HepG2 (cell line): ENCODE results near the gene CKS1B. TPM values are rescaled to one million over a fixed set of nuclear protein-coding genes. Genes with fewer than 3 reads are reported as not detected.

Source experiments
- KDM1A ChIP-seq: IDR thresholded peaks from 2 replicates; pipeline ENCODE4 v1.6.1; 2016; ENCODE audit warnings: missing compliant biosample characterization
- MED1 ChIP-seq: sonication (generic); formaldehyde crosslinking; IDR thresholded peaks from 2 replicates; pipeline ENCODE4 v1.4.0; 2020; ENCODE audit warnings: missing genetic modification reagents
- RBM22 ChIP-seq: fragments of 200-400 bp; formaldehyde crosslinking; optimal IDR thresholded peaks from 2 replicates; pipeline ENCODE3; 2017; ENCODE audit warnings: mild to moderate bottlenecking, low read length, moderate library complexity
- RERE ChIP-seq: IDR thresholded peaks from 2 replicates; pipeline ENCODE4 v1.6.1; 2016; ENCODE audit warnings: low read depth, missing genetic modification reagents, missing compliant biosample characterization
- SKIL ChIP-seq: sonication (generic); formaldehyde crosslinking; IDR thresholded peaks from 2 replicates; pipeline ENCODE4 v1.8.0; 2022; ENCODE audit warnings: missing genetic modification reagents, mild to moderate bottlenecking, moderate library complexity, borderline replicate concordance
- ZNF207 ChIP-seq: fragments of 450-650 bp; IDR thresholded peaks from 2 replicates; pipeline ENCODE4 v1.6.1; 2016; ENCODE audit warnings: antibody characterized with exemption, borderline replicate concordance
- ZNF552 ChIP-seq: sonication (generic); formaldehyde crosslinking; IDR thresholded peaks from 2 replicates; pipeline ENCODE4 v1.9.0; 2022; ENCODE audit warnings: missing genetic modification reagents, mild to moderate bottlenecking, borderline replicate concordance
- polyA plus RNA-seq, 8 experiments: library from polyadenylated mRNA; depleted of rRNA in 3 of 8; stranded (reverse) in 7 of 8; unstranded in 1 of 8; fragments of >200 nt; fragmentation: Illumina TruSeq in 4 of 8; extraction: Trizol in 4 of 8; gene quantifications; 2 replicates each; pipeline versions ENCODE4 v1.2.1 to v1.2.3, GENCODE V29; 2011 to 2016; ENCODE audit warnings: low read depth in 4 of 8, missing spikeins in 1 of 8, mixed read lengths in 1 of 8; ENCODE audit not compliant: insufficient read depth in 1 of 8
- total RNA-seq, 5 experiments: library from RNA; depleted of rRNA; stranded (reverse); fragments of >200 nt; fragmentation: Illumina TruSeq; extraction: Trizol; gene quantifications; 2 replicates each; pipeline ENCODE4 v1.2.3, GENCODE V29; 2016; ENCODE audit warnings: low read depth in 1 of 5
- TF ChIP-seq, protein P1 (sequence below): sonication (generic); formaldehyde crosslinking; IDR thresholded peaks from 2 replicates; pipeline ENCODE4 v1.8.0; 2022; ENCODE audit warnings: mild to moderate bottlenecking, missing genetic modification reagents
- TF ChIP-seq, protein P2 (sequence below): sonication (generic); formaldehyde crosslinking; IDR thresholded peaks from 2 replicates; pipeline ENCODE4 v1.8.0; 2022; ENCODE audit warnings: mild to moderate bottlenecking, missing genetic modification reagents, borderline replicate concordance
- TF ChIP-seq, protein P3 (sequence below): sonication (generic); formaldehyde crosslinking; IDR thresholded peaks from 2 replicates; pipeline ENCODE4 v1.8.0; 2022; ENCODE audit warnings: low read depth, missing genetic modification reagents
- TF ChIP-seq, protein P4 (sequence below), 2 experiments: sonication (generic) in 1 of 2; formaldehyde crosslinking in 1 of 2; IDR thresholded peaks; 2 replicates each; pipeline versions ENCODE4 v1.4.0 to v1.6.1; 2018 to 2020; ENCODE audit warnings: missing genetic modification reagents in 2 of 2, borderline replicate concordance in 1 of 2, low read depth in 1 of 2, mild to moderate bottlenecking in 1 of 2, missing biosample characterization in 1 of 2

CKS1B gene
- total and polyA plus RNA-seq, 2 of the 13 experiments (the other 11 are each of a cell fraction or from before 2014, with no cell fraction given): 217 to 222 TPM

DNA sequence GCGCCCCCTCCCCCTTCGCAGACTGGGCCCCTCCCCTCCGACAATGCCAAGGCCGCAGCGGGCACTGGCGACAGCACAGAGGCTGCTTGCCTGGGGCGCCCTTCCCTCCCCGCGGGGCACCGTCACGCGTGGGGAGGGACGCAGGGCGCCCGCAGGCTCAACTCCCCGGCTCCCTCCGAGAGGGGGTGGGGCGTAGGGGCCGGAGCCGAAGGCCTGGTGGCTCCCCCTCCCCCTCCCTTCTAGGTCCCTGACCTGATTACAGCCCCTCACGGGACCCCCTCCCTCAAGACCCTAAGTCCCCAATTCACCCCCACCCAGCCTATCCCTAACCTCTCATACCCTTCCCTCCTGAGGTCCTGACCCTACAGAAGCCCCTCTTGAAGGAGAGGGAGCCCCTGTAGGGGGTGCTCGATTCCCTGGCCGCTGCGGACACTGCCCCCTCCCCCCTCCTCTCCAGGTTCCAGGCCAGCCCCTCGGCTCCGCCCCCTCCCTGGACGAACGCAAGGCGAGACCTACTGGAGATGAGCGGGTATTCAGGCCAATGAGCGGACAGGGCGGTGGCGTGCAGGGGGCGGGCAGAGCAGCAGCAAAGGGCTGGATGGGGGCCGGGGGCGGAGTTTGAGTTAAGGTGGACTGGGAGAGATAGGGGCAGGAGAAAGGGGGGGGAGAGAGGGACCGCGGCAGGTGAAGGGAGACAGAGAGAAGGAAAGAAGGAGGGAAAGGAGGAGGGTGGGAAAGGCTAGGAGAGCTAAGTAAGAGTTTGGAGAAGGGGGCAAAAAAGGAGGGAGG lies 27.4 kb downstream of the CKS1B start (continued):
- TF ChIP-seq, protein P1, sequence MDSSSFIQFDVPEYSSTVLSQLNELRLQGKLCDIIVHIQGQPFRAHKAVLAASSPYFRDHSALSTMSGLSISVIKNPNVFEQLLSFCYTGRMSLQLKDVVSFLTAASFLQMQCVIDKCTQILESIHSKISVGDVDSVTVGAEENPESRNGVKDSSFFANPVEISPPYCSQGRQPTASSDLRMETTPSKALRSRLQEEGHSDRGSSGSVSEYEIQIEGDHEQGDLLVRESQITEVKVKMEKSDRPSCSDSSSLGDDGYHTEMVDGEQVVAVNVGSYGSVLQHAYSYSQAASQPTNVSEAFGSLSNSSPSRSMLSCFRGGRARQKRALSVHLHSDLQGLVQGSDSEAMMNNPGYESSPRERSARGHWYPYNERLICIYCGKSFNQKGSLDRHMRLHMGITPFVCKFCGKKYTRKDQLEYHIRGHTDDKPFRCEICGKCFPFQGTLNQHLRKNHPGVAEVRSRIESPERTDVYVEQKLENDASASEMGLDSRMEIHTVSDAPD: no peak
- TF ChIP-seq, protein P2, sequence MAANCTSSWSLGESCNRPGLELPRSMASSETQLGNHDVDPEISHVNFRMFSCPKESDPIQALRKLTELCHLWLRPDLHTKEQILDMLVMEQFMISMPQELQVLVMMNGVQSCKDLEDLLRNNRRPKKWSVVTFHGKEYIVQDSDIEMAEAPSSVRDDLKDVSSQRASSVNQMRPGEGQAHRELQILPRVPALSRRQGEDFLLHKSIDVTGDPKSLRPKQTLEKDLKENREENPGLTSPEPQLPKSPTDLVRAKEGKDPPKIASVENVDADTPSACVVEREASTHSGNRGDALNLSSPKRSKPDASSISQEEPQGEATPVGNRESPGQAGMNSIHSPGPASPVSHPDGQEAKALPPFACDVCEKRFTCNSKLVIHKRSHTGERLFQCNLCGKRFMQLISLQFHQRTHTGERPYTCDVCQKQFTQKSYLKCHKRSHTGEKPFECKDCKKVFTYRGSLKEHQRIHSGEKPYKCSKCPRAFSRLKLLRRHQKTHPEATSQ (CRISPR knock-in tag): no peak
- TF ChIP-seq RERE: no peak
- TF ChIP-seq, protein P3, sequence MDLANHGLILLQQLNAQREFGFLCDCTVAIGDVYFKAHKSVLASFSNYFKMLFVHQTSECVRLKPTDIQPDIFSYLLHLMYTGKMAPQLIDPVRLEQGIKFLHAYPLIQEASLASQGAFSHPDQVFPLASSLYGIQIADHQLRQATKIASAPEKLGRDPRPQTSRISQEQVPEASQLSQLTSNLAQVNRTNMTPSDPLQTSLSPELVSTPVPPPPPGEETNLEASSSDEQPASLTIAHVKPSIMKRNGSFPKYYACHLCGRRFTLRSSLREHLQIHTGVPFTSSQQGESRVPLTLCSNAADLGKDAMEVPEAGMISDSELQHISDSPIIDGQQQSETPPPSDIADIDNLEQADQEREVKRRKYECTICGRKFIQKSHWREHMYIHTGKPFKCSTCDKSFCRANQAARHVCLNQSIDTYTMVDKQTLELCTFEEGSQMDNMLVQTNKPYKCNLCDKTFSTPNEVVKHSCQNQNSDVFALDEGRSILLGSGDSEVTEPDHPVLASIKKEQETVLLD: no peak
- no peak for TF ChIP-seq SKIL
- TF ChIP-seq, protein P4, sequence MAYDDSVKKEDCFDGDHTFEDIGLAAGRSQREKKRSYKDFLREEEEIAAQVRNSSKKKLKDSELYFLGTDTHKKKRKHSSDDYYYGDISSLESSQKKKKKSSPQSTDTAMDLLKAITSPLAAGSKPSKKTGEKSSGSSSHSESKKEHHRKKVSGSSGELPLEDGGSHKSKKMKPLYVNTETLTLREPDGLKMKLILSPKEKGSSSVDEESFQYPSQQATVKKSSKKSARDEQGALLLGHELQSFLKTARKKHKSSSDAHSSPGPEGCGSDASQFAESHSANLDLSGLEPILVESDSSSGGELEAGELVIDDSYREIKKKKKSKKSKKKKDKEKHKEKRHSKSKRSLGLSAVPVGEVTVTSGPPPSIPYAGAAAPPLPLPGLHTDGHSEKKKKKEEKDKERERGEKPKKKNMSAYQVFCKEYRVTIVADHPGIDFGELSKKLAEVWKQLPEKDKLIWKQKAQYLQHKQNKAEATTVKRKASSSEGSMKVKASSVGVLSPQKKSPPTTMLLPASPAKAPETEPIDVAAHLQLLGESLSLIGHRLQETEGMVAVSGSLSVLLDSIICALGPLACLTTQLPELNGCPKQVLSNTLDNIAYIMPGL (CRISPR knock-in tag; IDR thresholded peaks at IDR 0.05; ENCODE audit: borderline replicate concordance in 1 of 2, low read depth in 1 of 2): no peak; a peak in 1 of 4 replicates
- TF ChIP-seq RBM22: no peak
- no peak for TF ChIP-seq MED1 (CRISPR knock-in tag)
- TF ChIP-seq ZNF207: no peak
- TF ChIP-seq KDM1A: no peak
- no peak for TF ChIP-seq ZNF552 (CRISPR knock-in tag)
